Stimulated activated CD4-positive, alpha-beta T cell treated with anti-CD3 and anti-CD28 coated beads, Interleukin-1b, Interleukin-23, amount 100 ng/mL, for 1 hour (primary cell): ENCODE results near the gene STX2.
"Not testable (repeated sequence)": the region's sequence is repeated elsewhere in the genome, so short reads cannot be mapped to it uniquely, and the experiment has no call there.

ENCODE experiments used
- DNase-seq, 2 donors: peaks; one replicate each; pipeline ENCODE4 v3.0.0-alpha.2; 2020; ENCODE audit warnings: low read depth in 2 of 2

Gene STX2

DNA sequence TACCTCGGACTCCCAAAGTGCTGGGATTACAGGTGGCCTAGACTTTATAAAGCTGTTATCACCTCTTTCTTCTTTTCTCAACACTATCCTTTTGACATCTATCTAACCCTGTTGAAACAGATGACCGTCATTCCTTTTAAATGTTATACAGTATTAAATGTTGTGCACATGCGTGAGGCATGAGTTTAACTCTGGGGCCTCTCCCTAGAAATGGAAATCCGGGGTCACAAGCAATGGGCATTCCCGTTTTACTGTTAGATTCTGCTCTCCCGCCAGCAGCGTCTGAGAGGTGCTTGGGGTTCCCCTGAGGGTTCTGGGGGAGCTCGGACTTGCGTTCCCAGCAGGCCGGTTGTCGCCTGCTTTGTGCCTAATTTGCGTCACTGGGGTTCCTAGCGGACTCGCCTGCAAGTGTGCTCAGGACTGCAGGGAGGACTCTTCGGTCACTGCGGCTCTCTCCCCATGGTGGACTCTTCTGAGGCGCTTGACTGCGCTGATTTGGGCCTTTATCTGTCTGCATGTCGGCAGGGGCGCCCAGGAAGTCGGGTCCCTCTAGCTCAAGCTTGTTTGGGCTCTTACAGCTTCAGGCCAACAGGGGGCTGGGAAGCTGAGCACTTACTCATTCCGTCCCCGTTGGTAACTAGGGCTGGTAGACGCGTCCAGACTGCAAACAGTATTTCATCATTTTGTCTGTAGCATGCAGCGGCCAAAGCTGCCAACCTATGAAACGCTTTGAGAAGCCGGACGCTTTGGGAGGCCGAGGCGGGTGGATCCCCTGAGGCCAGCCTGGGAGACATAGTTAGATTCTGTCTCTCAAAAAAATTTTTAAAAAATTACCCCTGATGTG lies 31.6 kb upstream of the STX2 start:
- DNase-seq = peak; percentile 17 to 25

GRCh38 chr12:130868412-130868811 lies 29.4 kb upstream of the STX2 start:
- no peak for DNase-seq

DNA sequence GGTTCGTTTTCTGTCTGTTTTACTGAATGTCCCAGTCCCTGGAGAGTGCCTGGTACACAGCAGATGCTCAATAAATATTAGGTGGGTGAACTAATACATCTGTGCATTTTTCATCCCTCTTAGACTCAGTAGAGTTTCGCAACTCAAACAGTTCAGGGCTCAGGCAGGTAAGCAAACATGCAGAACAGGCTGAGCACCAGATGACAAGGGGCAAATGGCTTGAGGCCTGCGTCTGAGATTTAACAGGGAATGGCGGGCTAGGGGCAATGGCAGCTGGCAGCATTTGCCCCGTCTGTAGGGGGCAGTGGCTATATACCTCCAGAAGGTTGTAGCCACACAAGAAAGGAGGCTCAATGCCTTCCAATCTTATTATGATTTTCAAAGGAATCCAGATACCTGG lies 24.2 kb upstream of the STX2 start:
- no peak for DNase-seq

- DNase-seq = not testable (repeated sequence)
Observed at GRCh38 chr12:130862771-130863170, 23.7 kb upstream of the STX2 start.

GRCh38 chr12:130862161-130862560 lies 23.1 kb upstream of the STX2 start:
- DNase-seq = no peak

DNA sequence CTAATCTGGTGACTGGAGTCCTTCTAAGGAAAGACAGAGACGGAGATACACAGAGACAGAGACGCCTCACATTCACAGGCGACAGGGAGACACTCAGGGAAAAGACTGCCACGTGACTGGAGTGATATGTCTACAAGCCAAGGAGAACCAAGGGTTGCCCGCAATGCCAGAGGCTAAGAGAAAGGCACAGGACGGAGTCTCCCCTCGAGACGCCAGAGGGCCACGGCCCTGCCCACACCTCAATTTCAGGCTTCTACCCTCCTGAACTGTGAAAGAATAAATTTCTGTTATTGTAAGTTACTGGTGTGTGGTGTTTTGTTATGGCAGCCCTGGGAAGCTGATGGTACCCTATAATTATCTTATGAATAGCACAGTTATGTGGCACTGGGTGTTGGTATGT lies 21.3 kb upstream of the STX2 start:
- DNase-seq = no peak

GRCh38 chr12:130859161-130859560 lies 20.1 kb upstream of the STX2 start:
- DNase-seq = no peak

DNA sequence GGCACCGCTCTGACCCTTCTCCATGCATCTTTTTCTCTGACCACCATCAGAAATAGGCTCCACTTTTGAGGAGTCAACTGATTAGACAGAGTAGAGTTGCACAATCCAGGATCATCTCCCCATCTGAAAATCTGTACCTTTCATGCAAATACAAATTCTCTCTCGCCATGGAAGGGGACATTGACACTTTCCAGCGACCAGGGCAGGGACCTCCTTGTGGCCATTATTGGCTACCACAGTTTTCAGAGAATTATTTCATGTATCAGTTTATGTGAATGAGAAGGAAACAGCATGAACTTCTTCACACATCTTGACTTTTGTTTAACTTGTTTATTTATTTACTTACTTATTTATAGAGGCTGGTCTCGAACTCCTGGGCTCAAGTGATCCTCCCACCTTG lies 19.0 kb upstream of the STX2 start:
- DNase-seq = no peak

- no peak for DNase-seq
Observed at GRCh38 chr12:130856088-130856487, 17.0 kb upstream of the STX2 start.

- DNase-seq = no peak
Observed at GRCh38 chr12:130850418-130851021, 11.5 kb upstream of the STX2 start.

- DNase-seq = no peak
Observed at GRCh38 chr12:130849561-130850417, 10.7 kb upstream of the STX2 start.

DNA sequence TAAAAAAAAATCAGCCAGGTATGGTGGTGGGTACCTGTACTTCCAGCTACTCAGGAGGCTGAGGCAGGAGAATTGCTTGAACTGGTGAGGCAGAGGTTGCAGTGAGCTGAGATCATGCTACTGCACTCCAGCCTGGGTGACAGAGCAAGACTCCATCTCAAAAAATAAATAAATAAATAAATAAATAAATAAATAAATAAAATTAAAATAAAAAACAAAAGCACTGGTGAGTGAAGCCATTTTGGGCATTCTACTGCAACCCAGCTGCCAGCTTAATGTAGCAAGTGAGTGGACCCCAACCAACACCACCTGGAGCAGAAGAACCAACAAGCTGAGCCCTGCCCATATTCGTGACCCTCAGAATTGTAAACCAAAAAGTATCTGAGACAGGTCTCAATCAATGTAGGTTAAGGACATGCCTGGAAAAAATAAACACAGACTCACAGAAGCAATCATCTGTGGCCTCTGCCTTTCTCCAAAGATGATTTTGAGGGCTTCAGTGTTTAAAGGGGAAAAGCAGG lies 9.8 kb upstream of the STX2 start:
- not testable (repeated sequence) for DNase-seq

- not testable (repeated sequence) for DNase-seq
Observed at GRCh38 chr12:130848105-130848504, 9.1 kb upstream of the STX2 start.

DNA sequence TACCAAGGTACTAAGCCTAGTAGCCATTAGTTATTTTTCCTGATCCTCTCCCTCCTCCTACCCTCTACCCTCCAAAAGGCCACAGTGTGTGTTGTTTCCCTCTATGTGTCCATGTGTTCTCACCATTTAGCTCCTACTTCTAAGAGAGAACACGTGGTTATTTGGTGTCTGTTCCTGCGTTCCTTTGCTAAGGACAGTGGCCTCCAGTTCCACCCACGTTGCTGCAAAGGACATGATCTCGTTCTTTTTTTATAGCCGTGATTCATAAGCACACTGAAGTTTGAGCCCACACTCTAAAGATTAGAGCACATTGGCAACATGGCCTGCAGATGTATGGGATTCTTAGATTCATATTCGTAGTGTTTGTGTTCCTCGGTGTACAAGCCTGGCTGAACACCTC lies 8.1 kb upstream of the STX2 start:
- DNase-seq = no peak

- no peak for DNase-seq
Observed at GRCh38 chr12:130846369-130846768, 7.3 kb upstream of the STX2 start.

DNA sequence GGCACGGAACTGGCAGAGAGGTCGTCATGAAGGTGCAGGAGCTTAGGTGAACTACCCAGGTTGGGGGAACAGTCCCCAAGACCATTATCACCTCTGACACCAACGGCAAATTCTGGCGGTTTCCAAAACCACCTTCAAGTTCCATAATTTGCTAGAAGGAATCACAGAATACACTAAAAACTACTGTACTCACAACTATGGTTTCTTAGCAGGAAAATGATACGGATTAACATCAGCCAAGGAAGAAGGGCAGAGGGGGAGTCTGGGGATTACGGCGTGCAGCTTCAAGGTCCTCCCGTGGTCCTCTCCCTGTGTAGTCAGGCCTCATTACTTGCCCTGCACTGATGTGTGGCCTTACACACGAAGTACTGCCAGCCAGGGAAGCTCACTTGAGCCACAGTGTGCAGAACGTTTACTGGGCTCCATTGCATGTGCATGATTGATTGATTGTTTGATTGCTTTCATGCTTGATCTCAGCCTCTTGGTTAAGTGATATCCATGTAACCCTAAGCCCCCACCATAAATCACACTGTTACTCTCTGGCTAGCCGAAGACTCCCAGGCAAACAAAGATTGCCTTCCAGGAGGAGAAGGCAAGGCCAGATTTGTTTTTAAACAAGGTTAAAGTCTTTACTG lies 837 bp upstream of the STX2 start:
- DNase-seq = no peak

DNA sequence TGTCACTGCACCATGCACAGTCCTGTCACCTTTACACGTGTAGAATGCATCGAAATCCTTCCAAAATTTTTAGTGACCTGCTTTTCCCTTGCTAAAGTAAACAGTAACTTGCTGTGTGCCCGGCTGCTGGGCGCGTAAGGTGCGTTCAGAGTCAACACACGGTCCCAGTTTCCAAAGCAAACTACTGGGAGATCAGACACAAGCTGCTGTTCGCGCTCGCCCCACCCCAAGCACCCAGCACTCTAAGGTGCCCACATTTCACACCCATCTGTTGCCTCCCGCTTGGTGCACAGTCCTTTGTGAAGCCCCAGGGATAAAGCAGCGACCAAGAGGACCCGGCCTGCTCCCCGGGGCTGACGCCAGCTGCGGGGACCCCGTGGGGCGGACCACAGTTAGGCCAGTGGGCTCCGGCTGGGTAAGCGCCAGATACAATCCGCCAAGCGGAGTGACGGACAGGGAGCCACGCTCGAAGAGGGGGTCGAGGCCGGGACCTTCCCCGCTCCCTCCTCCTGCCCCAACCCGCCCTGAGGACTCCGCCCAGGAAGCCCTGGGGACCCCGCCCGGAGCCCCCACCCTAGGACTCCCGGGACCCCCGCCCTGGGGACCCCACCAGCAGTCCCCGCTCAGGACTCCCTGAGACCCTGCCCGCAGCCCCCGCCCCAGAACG lies 633 bp downstream of the STX2 start:
- DNase-seq = peak in 1 of 2 donors; percentile 4

GRCh38 chr12:130835436-130835835 lies 3.6 kb downstream of the STX2 start:
- no peak for DNase-seq

- no peak for DNase-seq
Observed at GRCh38 chr12:130835011-130835410, 4.0 kb downstream of the STX2 start.

- no peak for DNase-seq
Observed at GRCh38 chr12:130832561-130833209, 6.4 kb downstream of the STX2 start.
